ENCODE results near the gene TENM4. TPM values are rescaled to one million over a fixed set of nuclear protein-coding genes. Genes with fewer than 3 reads are reported as not detected.

TENM4 gene
- polyA plus RNA-seq, 1 experiment = 0.39 TPM

- TF ChIP-seq CTCF (IDR thresholded peaks at IDR 0.05; ENCODE audit: insufficient read depth, low read depth, low read length) = no peak
- CTCF ChIA-PET = interaction anchor here (1.1 kb wide), 1 partner anchor 102 kb away, joined by 3 read pairs; no protein-coding TSS in a partner anchor
- POLR2A ChIA-PET = no interaction called here
- Histone ChIP-seq H3K4me3 (ENCODE audit: low read depth, low read length) (no peak overlapping the region), H3K27me3 (ENCODE audit: control insufficient read depth, insufficient read depth, low read length) (no peaks in the 10 kb centered on the region), H3K36me3 (ENCODE audit: control insufficient read depth, insufficient read depth, low read length) (no peaks in the 10 kb centered on the region)
- no peak for DNase-seq (ENCODE audit: low read depth)
Measured at GRCh38 chr11:79371152-79371551, 69.7 kb downstream of the TENM4 start.

- DNase-seq (ENCODE audit: low read depth) = no peak
- ChIA-PET POLR2A (no interaction called here), CTCF (interaction anchor here (1.0 to 1.1 kb wide), 2 partner anchors 15 to 31 kb away, joined by 3 read pairs; no protein-coding TSS in a partner anchor)
- Histone ChIP-seq H3K27me3 (ENCODE audit: control insufficient read depth, insufficient read depth, low read length) (no peaks in the 10 kb centered on the region), H3K4me3 (ENCODE audit: low read depth, low read length) (no peak overlapping the region), H3K36me3 (ENCODE audit: control insufficient read depth, insufficient read depth, low read length) (no peaks in the 10 kb centered on the region)
- no peak for TF ChIP-seq CTCF (IDR thresholded peaks at IDR 0.05; ENCODE audit: insufficient read depth, low read depth, low read length)
Measured at GRCh38 chr11:79369055-79369454, 71.8 kb downstream of the TENM4 start.

DNA sequence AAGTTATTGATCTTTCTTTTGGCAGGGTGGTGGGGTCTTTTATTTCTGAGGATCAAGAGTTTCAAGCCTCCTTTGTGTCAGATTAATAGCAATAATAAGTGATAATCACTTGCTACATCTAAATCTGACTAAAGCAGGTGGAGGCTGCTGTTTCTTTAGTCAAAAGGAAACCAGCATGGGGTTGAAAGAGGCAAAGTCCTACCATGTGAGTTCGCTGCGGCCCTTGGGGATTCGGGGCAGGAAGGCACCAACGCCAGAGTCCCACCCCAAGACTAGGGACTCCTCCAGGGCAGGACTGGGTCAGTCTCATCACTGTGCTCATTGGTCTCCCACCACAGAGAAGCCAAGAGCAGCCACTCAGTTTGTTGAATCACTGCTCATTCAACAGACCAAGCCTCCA is 73.0 kb downstream of the TENM4 start:
- DNase-seq (ENCODE audit: low read depth) = no peak
- no peaks in the 10 kb centered on the region for H3K36me3 ChIP-seq (ENCODE audit: control insufficient read depth, insufficient read depth, low read length)
- no peak overlapping the region for H3K4me3 ChIP-seq (ENCODE audit: low read depth, low read length)
- CTCF ChIA-PET = interaction anchor here (1.0 kb wide), 1 partner anchor 32 kb away, joined by 3 read pairs; no protein-coding TSS in a partner anchor
- POLR2A ChIA-PET = no interaction called here
- H3K27me3 ChIP-seq (ENCODE audit: control insufficient read depth, insufficient read depth, low read length) = no peaks in the 10 kb centered on the region
- TF ChIP-seq CTCF (IDR thresholded peaks at IDR 0.05; ENCODE audit: insufficient read depth, low read depth, low read length) = no peak

GRCh38 chr11:79366218-79366617 is 74.6 kb downstream of the TENM4 start:
- DNase-seq (ENCODE audit: low read depth) = no peak
- CTCF ChIA-PET = no interaction called here
- Histone ChIP-seq H3K4me3 (ENCODE audit: low read depth, low read length) (no peak overlapping the region), H3K36me3 (ENCODE audit: control insufficient read depth, insufficient read depth, low read length) (no peaks in the 10 kb centered on the region), H3K27me3 (ENCODE audit: control insufficient read depth, insufficient read depth, low read length) (no peaks in the 10 kb centered on the region)
- POLR2A ChIA-PET = no interaction called here
- TF ChIP-seq CTCF (IDR thresholded peaks at IDR 0.05; ENCODE audit: insufficient read depth, low read depth, low read length) = no peak

GRCh38 chr11:79363861-79364378 is 76.9 kb downstream of the TENM4 start:
- DNase-seq (ENCODE audit: low read depth) = no peak
- CTCF ChIA-PET = interaction anchor here (0.6 kb wide), 1 partner anchor 13 kb away, joined by 3 read pairs; no protein-coding TSS in a partner anchor
- H3K36me3 ChIP-seq (ENCODE audit: control insufficient read depth, insufficient read depth, low read length) = no peaks in the 10 kb centered on the region
- no peak overlapping the region for H3K4me3 ChIP-seq (ENCODE audit: low read depth, low read length)
- no peak for TF ChIP-seq CTCF (IDR thresholded peaks at IDR 0.05; ENCODE audit: insufficient read depth, low read depth, low read length)
- H3K27me3 ChIP-seq (ENCODE audit: control insufficient read depth, insufficient read depth, low read length) = no peaks in the 10 kb centered on the region
- POLR2A ChIA-PET = no interaction called here

Data from BJ (cell line).